ENCODE results near the gene CDT1.

GRCh38 chr16:88761143-88761534 is 42.5 kb upstream of the CDT1 start:
- TF ChIP-seq CTCF (IDR thresholded peaks at IDR 0.05), result no peak
- TF ChIP-seq POLR2A (IDR thresholded peaks at IDR 0.05), result no peak

Measured in Peyer's patch (tissue), 4 donors.